ENCODE data around the gene TSPAN11.

TSPAN11 gene

GRCh38 chr12:30898846-30899245 is 27.7 kb upstream of the TSPAN11 start:
- no peak for ATAC-seq
- TF ChIP-seq POU6F1 (CRISPR knock-in tag; IDR thresholded peaks at IDR 0.05; ENCODE audit: borderline replicate concordance, low read depth): no peak
- TF ChIP-seq TOX (CRISPR knock-in tag; IDR thresholded peaks at IDR 0.05; ENCODE audit: borderline replicate concordance): no peak
- no peak for TF ChIP-seq BACH2 (CRISPR knock-in tag; IDR thresholded peaks at IDR 0.05; ENCODE audit: borderline replicate concordance)
- TF ChIP-seq ARNTL (CRISPR knock-in tag; IDR thresholded peaks at IDR 0.05; ENCODE audit: borderline replicate concordance, low read depth): no peak
- TF ChIP-seq GLIS3 (CRISPR knock-in tag; IDR thresholded peaks at IDR 0.05): no peak
- TF ChIP-seq TSHZ2 (CRISPR knock-in tag; IDR thresholded peaks at IDR 0.05): no peak
- no peak for TF ChIP-seq TCF4 (CRISPR knock-in tag; IDR thresholded peaks at IDR 0.05; ENCODE audit: borderline replicate concordance)
- no peak for TF ChIP-seq ZFP3 (CRISPR knock-in tag; IDR thresholded peaks at IDR 0.05)

GRCh38 chr12:30900351-30900750 is 26.2 kb upstream of the TSPAN11 start:
- no peak for ATAC-seq
- TF ChIP-seq ZNF70 (CRISPR knock-in tag; IDR thresholded peaks at IDR 0.05): no peak
- no peak for TF ChIP-seq BACH2 (CRISPR knock-in tag; IDR thresholded peaks at IDR 0.05; ENCODE audit: borderline replicate concordance)
- TF ChIP-seq POU6F1 (CRISPR knock-in tag; IDR thresholded peaks at IDR 0.05; ENCODE audit: borderline replicate concordance, low read depth): no peak
- TF ChIP-seq CSDC2 (CRISPR knock-in tag; IDR thresholded peaks at IDR 0.05): no peak
- no peak for TF ChIP-seq ARNTL (CRISPR knock-in tag; IDR thresholded peaks at IDR 0.05; ENCODE audit: borderline replicate concordance, low read depth)
- TF ChIP-seq ZFP30 (CRISPR knock-in tag; IDR thresholded peaks at IDR 0.05): no peak
- no peak for TF ChIP-seq CREB5 (CRISPR knock-in tag; IDR thresholded peaks at IDR 0.05; ENCODE audit: low read depth)
- TF ChIP-seq PATZ1 (CRISPR knock-in tag; IDR thresholded peaks at IDR 0.05; ENCODE audit: borderline replicate concordance): no peak
- no peak for TF ChIP-seq ESRRG (CRISPR knock-in tag; IDR thresholded peaks at IDR 0.05)
- no peak for TF ChIP-seq TOX (CRISPR knock-in tag; IDR thresholded peaks at IDR 0.05; ENCODE audit: borderline replicate concordance)
- TF ChIP-seq OSR1 (CRISPR knock-in tag; IDR thresholded peaks at IDR 0.05): no peak
- no peak for TF ChIP-seq TSHZ2 (CRISPR knock-in tag; IDR thresholded peaks at IDR 0.05)
- TF ChIP-seq RARB (CRISPR knock-in tag; IDR thresholded peaks at IDR 0.05): no peak
- no peak for TF ChIP-seq PPARA (CRISPR knock-in tag; IDR thresholded peaks at IDR 0.05; ENCODE audit: borderline replicate concordance)
- TF ChIP-seq ISL1 (CRISPR knock-in tag; IDR thresholded peaks at IDR 0.05): no peak
- TF ChIP-seq CSRNP3 (CRISPR knock-in tag; IDR thresholded peaks at IDR 0.05): no peak

Measured in SK-N-SH treated with all-trans-retinoic acid at 6 μM for 48 hours (cell line).